B cell (primary cell): Measurements from ENCODE around the gene TMEM239. TPM values are rescaled to one million over a fixed set of nuclear protein-coding genes. Genes with fewer than 3 reads are reported as not detected.

Experiments
- ATAC-seq: fragments of 200-7000 bp; cut with Tn5 transposase; one replicate; pipeline ENCODE4 v1.10.0; 2021; ENCODE audit warnings: low read depth, mild to moderate bottlenecking, moderate number of reproducible peaks, moderate library complexity
- CTCF ChIA-PET: fragments of 350-600 bp; sonication (Branson Sonifier 250); formaldehyde crosslinking; loops from one replicate; lab custom pipeline; 2021; ENCODE audit warnings: antibody characterized with exemption, inconsistent platforms; lab: Charles Lee
- POLR2A ChIA-PET: fragments of 350-600 bp; sonication (Branson Sonifier 250); formaldehyde crosslinking; loops from one replicate; lab custom pipeline; 2021; ENCODE audit warnings: antibody characterized with exemption; lab: Charles Lee
- DNase-seq: peaks from one replicate; pipeline ENCODE4 v3.0.0; 2013
- H2AFZ ChIP-seq: 2 replicates; pipeline ENCODE4 v1.6.1; 2012; ENCODE audit warnings: mild to moderate bottlenecking, low read depth, low read length; ENCODE audit not compliant: insufficient read depth, poor library complexity, severe bottlenecking
- H3K27ac ChIP-seq, 2 donors: 1 replicate in 1 of 2; 2 replicates in 1 of 2; pipeline ENCODE4 v1.5.1; 2012 to 2013; ENCODE audit warnings: low read length in 2 of 2, mild to moderate bottlenecking in 2 of 2, moderate library complexity in 1 of 2
- H3K27me3 ChIP-seq, 4 experiments: fragments of 200-600 bp in 1 of 4; sonication (generic) in 1 of 4; replicated peaks in 1 of 4; 1 replicate in 2 of 4; 2 replicates in 2 of 4; pipeline versions ENCODE4 v1.6.1 to v1.7.0; 2013 to 2016; ENCODE audit warnings: low read length in 3 of 4, mild to moderate bottlenecking in 2 of 4, mixed read lengths in 1 of 4, moderate library complexity in 1 of 4; ENCODE audit not compliant: insufficient read depth in 4 of 4, control insufficient read depth in 3 of 4; ENCODE audit errors: control extremely low read depth in 1 of 4
- H3K36me3 ChIP-seq, 2 experiments: replicated peaks in 1 of 2; 1 replicate in 1 of 2; 2 replicates in 1 of 2; pipeline versions ENCODE4 v1.6.1 to v1.7.1; 2013; ENCODE audit warnings: low read length in 1 of 2; ENCODE audit not compliant: insufficient read depth in 2 of 2, control insufficient read depth in 1 of 2; ENCODE audit errors: control extremely low read depth in 1 of 2, extremely low read depth in 1 of 2
- H3K4me1 ChIP-seq, 2 donors: fragments of 200-600 bp in 1 of 2; sonication (generic) in 1 of 2; 1 replicate in 1 of 2; 2 replicates in 1 of 2; pipeline versions ENCODE4 v1.5.1 to v1.6.1; 2013 to 2017; ENCODE audit warnings: low read length in 2 of 2; ENCODE audit not compliant: control insufficient read depth in 2 of 2, insufficient read depth in 2 of 2
- H3K4me2 ChIP-seq: replicated peaks from 2 replicates; pipeline ENCODE3; 2012; ENCODE audit warnings: mild to moderate bottlenecking, low read depth, low read length; ENCODE audit not compliant: poor library complexity, severe bottlenecking
- H3K4me3 ChIP-seq, 5 experiments: fragments of 200-600 bp in 1 of 5; sonication (generic) in 1 of 5; 1 replicate in 3 of 5; 2 replicates in 2 of 5; pipeline versions ENCODE4 v1.5.1 to v1.7.0; 2011 to 2016; ENCODE audit warnings: low read length in 4 of 5, mild to moderate bottlenecking in 4 of 5, low read depth in 2 of 5, control low read depth in 1 of 5, moderate library complexity in 1 of 5; ENCODE audit not compliant: insufficient read depth in 1 of 5; ENCODE audit errors: control extremely low read depth in 1 of 5, extremely low read depth in 1 of 5
- H3K79me2 ChIP-seq: fragments of 200-600 bp; sonication (generic); one replicate; pipeline ENCODE4 v1.6.0; 2016; ENCODE audit warnings: low read length; ENCODE audit not compliant: control insufficient read depth, insufficient read depth
- H3K9ac ChIP-seq: fragments of 200-600 bp; sonication (generic); 2 replicates; pipeline ENCODE4 v1.6.1; 2017; ENCODE audit warnings: mild to moderate bottlenecking, low read length, moderate library complexity
- H3K9me3 ChIP-seq, 3 donors: one replicate each; pipeline versions ENCODE4 v1.6.1 to v1.7.1; 2013; ENCODE audit warnings: low read length in 2 of 3; ENCODE audit not compliant: control insufficient read depth in 2 of 3, insufficient read depth in 1 of 3; ENCODE audit errors: control extremely low read depth in 1 of 3
- H4K20me1 ChIP-seq: 2 replicates; pipeline ENCODE4 v1.6.0; 2012; ENCODE audit warnings: mild to moderate bottlenecking, low read length; ENCODE audit not compliant: insufficient read depth, control insufficient read depth, poor library complexity, severe bottlenecking
- H3K27ac Mint-ChIP-seq: one replicate; pipeline ENCODE4 v1.8.0; 2021; ENCODE audit warnings: mixed read lengths
- H3K27me3 Mint-ChIP-seq: one replicate; pipeline ENCODE4 v1.8.0; 2021; ENCODE audit warnings: mixed read lengths
- H3K4me1 Mint-ChIP-seq: one replicate; pipeline ENCODE4 v1.8.0; 2021; ENCODE audit warnings: mixed read lengths
- H3K4me3 Mint-ChIP-seq: one replicate; pipeline ENCODE4 v1.8.0; 2021; ENCODE audit warnings: mixed read lengths
- H3K9me3 Mint-ChIP-seq: one replicate; pipeline ENCODE4 v1.8.0; 2022; ENCODE audit warnings: mixed read lengths; ENCODE audit not compliant: insufficient read depth
- CTCF ChIP-seq: fragments of 200-600 bp; IDR thresholded peaks from one replicate; pipeline ENCODE4 v1.8.0; 2022; ENCODE audit warnings: antibody characterized with exemption, mild to moderate bottlenecking
- EZH2 ChIP-seq: IDR thresholded peaks from 2 replicates; pipeline ENCODE4 v1.6.1; 2012; ENCODE audit warnings: borderline replicate concordance, low read depth, mild to moderate bottlenecking, moderate library complexity, low read length; ENCODE audit not compliant: insufficient read depth, poor library complexity, severe bottlenecking
- WGBS: methylation state at CpG from one replicate; pipeline ENCODE4 v1.1.5; 2013; ENCODE audit warnings: missing lambda C conversion rate; ENCODE audit not compliant: insufficient coverage; 5-methylcytosine and 5-hydroxymethylcytosine counted together
- intact Hi-C: fragments of 100-400 bp; cut with micrococcal nuclease; formaldehyde crosslinking; loops from one replicate; pipeline ENCODE4 v1.10.0; 2022
- polyA plus RNA-seq: library from polyadenylated mRNA; depleted of rRNA; stranded (reverse); fragments of >200 nt; gene quantifications from 2 replicates; pipeline ENCODE4 v1.2.3, GENCODE V29; 2012
- total RNA-seq, 2 donors: library from RNA; stranded (reverse); fragments of 120-200 nt in 1 of 2; gene quantifications; 1 replicate in 1 of 2; 2 replicates in 1 of 2; pipeline versions ENCODE4 v1.2.3 to v1.2.4, GENCODE V29; 2013 to 2022

The TMEM239 gene
- total and polyA plus RNA-seq, 2 donors (not counting 1 experiment from before 2014, with no cell fraction given), result not detected

GRCh38 chr20:2780948-2781347 lies 35.2 kb upstream of the TMEM239 start:
- Histone ChIP-seq H3K27me3 (peaks cover 0 to 5% (median 0%) of the 10 kb centered on the region in 4 experiments), H4K20me1 (no peaks in the 10 kb centered on the region), H3K36me3 (no peaks in the 10 kb centered on the region), H3K4me3 (no peak overlapping the region), H2AFZ (no peak overlapping the region), H3K4me1 (no peaks in the 10 kb centered on the region), H3K27ac (no peak overlapping the region), H3K79me2 (no peaks in the 10 kb centered on the region), H3K9me3 (peaks cover 0 to 5% (median 1%) of the 10 kb centered on the region in 3 donors), H3K4me2 (no peak overlapping the region), H3K9ac (no peak overlapping the region)
- no peak for ATAC-seq
- 44% methylated on average over 2 of the region's 3 CpGs for WGBS
- Mint-ChIP-seq H3K27me3 (peaks cover 33% of the 10 kb centered on the region), H3K27ac (no peak overlapping the region), H3K9me3 (no peaks in the 10 kb centered on the region), H3K4me1 (no peaks in the 10 kb centered on the region), H3K4me3 (no peak overlapping the region)
- ChIA-PET CTCF (no interaction called here), POLR2A (no interaction called here)
- intact Hi-C loops, result no loop called here
- TF ChIP-seq EZH2, result no peak
- no peak for TF ChIP-seq CTCF
- DNase-seq, result no peak

GRCh38 chr20:2783908-2784566 lies 32.1 kb upstream of the TMEM239 start:
- no peak for DNase-seq

More at GRCh38 chr20:2783908-2784566, 32.1 kb upstream of the TMEM239 start:
- Histone ChIP-seq H2AFZ (no peak overlapping the region), H3K4me1 (no peaks in the 10 kb centered on the region), H3K27me3 (peaks cover 0 to 5% (median 0%) of the 10 kb centered on the region in 4 experiments), H3K27ac (no peak overlapping the region), H3K4me3 (no peak overlapping the region), H3K36me3 (no peaks in the 10 kb centered on the region), H3K4me2 (no peak overlapping the region), H3K9me3 (no peaks in the 10 kb centered on the region), H4K20me1 (no peaks in the 10 kb centered on the region), H3K79me2 (no peaks in the 10 kb centered on the region), H3K9ac (no peak overlapping the region)
- no peak overlapping the region for H3K27ac Mint-ChIP-seq
- no peaks in the 10 kb centered on the region for H3K4me1 Mint-ChIP-seq
- TF ChIP-seq CTCF, result no peak
- TF ChIP-seq EZH2, result no peak
- no peak overlapping the region for H3K4me3 Mint-ChIP-seq
- ChIA-PET POLR2A (no interaction called here), CTCF (interaction anchor here (0.6 kb wide), 1 partner anchor 11 kb away, joined by 3 read pairs; no protein-coding TSS in a partner anchor)
- H3K27me3 Mint-ChIP-seq, result peaks cover 27% of the 10 kb centered on the region
- intact Hi-C loops, result no loop called here
- no peak for ATAC-seq
- no peaks in the 10 kb centered on the region for H3K9me3 Mint-ChIP-seq
- 50% methylated on average over 1 of the region's 6 CpGs for WGBS
